Peyer's patch (tissue), 4 donors: Measurements from ENCODE around the gene LIME1. TPM values are rescaled to one million over a fixed set of nuclear protein-coding genes. Genes with fewer than 3 reads are reported as not detected.

Source experiments
- DNase-seq, 3 donors: peaks; one replicate each; pipeline ENCODE4 v3.0.0-alpha.2; 2017 to 2019
- H3K27ac ChIP-seq, 4 donors: fragments of 200-600 bp; sonication (generic); one replicate each; pipeline ENCODE4 v1.5.1; 2016 to 2019
- H3K27me3 ChIP-seq, 2 donors: fragments of 200-600 bp; sonication (generic); one replicate each; pipeline ENCODE4 v1.5.1; 2019
- H3K36me3 ChIP-seq, 3 donors: fragments of 200-600 bp; sonication (generic); one replicate each; pipeline ENCODE4 v1.5.1; 2016 to 2019
- H3K4me1 ChIP-seq, 4 donors: fragments of 200-600 bp; sonication (generic); one replicate each; pipeline ENCODE4 v1.5.1; 2016 to 2019
- H3K4me3 ChIP-seq, 4 donors: fragments of 200-600 bp; sonication (generic); 1 replicate in 3 of 4; 2 replicates in 1 of 4; pipeline ENCODE4 v1.5.1; 2016 to 2019; ENCODE audit warnings: mild to moderate bottlenecking in 1 of 4
- H3K9me3 ChIP-seq, 4 donors: fragments of 200-600 bp; sonication (generic); one replicate each; pipeline ENCODE4 v1.5.1; 2016 to 2019; ENCODE audit warnings: mild to moderate bottlenecking in 1 of 4
- POLR2A ChIP-seq, 2 donors: fragments of 450-650 bp; IDR thresholded peaks; one replicate each; pipeline ENCODE4 v1.5.1; 2017; ENCODE audit warnings: antibody characterized with exemption in 2 of 2, mild to moderate bottlenecking in 2 of 2, moderate library complexity in 2 of 2
- total RNA-seq, 4 donors: library from RNA; depleted of rRNA; stranded (reverse); fragments of >200 nt; gene quantifications; one replicate each; pipeline ENCODE4 v1.1.0, GENCODE V29; 2016
- TF ChIP-seq, protein P1 (sequence below), 6 experiments: fragments of 450-650 bp in 4 of 6; fragments of 200-600 bp in 2 of 6; sonication (generic) in 1 of 6; IDR thresholded peaks; one replicate each; pipeline ENCODE4 v1.5.1; 2017 to 2019; ENCODE audit warnings: antibody characterized with exemption in 6 of 6, mild to moderate bottlenecking in 3 of 6, moderate library complexity in 1 of 6

LIME1 gene
- total RNA-seq, 4 donors from 2014 or later, result 32.6 to 55.3 (median 41.0) TPM

DNA sequence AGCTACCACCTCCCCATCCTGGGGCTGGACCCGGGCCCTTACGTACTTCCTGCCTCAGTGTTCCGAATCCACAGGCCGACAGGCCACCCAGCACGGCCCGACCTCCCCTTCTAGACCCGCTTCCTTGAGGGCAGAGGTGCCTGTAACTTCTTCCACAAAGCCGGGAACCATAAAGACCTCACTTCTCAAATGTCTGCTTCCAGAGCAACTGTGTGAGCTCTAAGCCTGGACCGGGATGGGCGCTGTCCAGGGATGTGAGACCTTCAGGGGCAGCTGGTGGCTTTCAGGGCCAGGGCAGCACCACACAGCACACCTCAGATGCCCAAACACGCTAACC lies 12.4 kb downstream of the LIME1 start:
- no peak overlapping the region for H3K27ac ChIP-seq
- no peaks in the 10 kb centered on the region for H3K4me1 ChIP-seq
- no peak overlapping the region for H3K4me3 ChIP-seq
- H3K36me3 ChIP-seq, result no peaks in the 10 kb centered on the region
- no peak for DNase-seq
- H3K27me3 ChIP-seq, result no peaks in the 10 kb centered on the region
- no peaks in the 10 kb centered on the region for H3K9me3 ChIP-seq
- TF ChIP-seq, protein P1, sequence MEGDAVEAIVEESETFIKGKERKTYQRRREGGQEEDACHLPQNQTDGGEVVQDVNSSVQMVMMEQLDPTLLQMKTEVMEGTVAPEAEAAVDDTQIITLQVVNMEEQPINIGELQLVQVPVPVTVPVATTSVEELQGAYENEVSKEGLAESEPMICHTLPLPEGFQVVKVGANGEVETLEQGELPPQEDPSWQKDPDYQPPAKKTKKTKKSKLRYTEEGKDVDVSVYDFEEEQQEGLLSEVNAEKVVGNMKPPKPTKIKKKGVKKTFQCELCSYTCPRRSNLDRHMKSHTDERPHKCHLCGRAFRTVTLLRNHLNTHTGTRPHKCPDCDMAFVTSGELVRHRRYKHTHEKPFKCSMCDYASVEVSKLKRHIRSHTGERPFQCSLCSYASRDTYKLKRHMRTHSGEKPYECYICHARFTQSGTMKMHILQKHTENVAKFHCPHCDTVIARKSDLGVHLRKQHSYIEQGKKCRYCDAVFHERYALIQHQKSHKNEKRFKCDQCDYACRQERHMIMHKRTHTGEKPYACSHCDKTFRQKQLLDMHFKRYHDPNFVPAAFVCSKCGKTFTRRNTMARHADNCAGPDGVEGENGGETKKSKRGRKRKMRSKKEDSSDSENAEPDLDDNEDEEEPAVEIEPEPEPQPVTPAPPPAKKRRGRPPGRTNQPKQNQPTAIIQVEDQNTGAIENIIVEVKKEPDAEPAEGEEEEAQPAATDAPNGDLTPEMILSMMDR (IDR thresholded peaks at IDR 0.05), result no peak
- TF ChIP-seq POLR2A (IDR thresholded peaks at IDR 0.05), result no peak

DNA sequence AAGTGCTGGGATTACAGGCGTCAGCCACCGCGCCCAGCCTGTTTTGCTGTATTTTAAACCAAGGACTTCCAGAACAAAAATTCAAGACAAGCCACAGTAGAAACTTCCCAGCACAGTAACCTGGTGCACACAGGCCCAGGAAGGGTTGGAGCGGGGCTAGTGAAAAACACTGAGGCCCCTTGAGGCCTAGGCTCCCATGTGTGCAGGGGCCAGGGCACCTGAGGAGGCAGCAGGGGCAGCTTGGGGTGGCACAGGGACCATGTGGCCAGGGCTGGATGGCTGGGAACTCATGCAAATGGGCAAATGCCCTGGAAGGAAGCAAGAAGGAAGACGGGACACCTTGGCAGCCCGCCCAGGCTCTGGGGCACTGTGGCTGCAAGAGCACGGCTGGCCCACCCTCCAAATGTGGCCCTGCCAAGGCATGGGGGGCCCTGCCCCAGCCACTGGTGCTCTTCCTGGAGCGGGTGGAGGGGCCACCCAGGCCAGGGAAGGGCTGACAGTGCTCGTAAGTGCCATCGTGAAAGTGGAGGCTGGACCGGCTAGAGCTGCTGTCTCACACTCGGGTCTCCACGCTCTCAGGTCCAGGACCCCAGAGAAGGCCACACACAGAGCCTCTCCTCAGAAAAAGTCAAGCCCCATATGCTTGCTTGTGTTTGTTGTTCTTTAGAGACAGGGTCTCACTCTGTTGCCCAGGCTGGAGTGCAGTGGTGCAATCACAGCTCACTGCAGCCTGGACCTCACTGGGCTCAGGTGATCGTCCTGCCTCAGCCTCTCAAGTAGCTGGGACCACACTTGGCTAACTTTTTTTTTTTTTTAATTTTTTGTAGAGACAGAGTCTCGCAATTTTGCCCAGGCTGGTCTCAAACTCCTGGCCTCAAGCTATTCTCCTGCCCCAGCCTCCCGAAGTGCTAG lies 13.4 kb downstream of the LIME1 start:
- Histone ChIP-seq H3K4me1 (no peaks in the 10 kb centered on the region), H3K4me3 (no peak overlapping the region)
- TF ChIP-seq, protein P1 (IDR thresholded peaks at IDR 0.05), result no peak
- TF ChIP-seq POLR2A (IDR thresholded peaks at IDR 0.05), result no peak

GRCh38 chr20:63750807-63751470 lies 14.5 kb downstream of the LIME1 start:
- TF ChIP-seq, protein P1 (IDR thresholded peaks at IDR 0.05), result no peak
- TF ChIP-seq POLR2A (IDR thresholded peaks at IDR 0.05), result no peak
- Histone ChIP-seq H3K4me3 (peak overlapping the region in 1 of 4 donors; percentile 3), H3K27me3 (no peaks in the 10 kb centered on the region), H3K36me3 (no peaks in the 10 kb centered on the region), H3K9me3 (no peaks in the 10 kb centered on the region), H3K27ac (peak overlapping the region in 2 of 4 donors; percentile 36 to 66), H3K4me1 (no peaks in the 10 kb centered on the region)
- DNase-seq, result peak in 2 of 3 donors; percentile 49 to 71

More for the DNA sequence above, 13.4 kb downstream of the LIME1 start:
- H3K27me3 ChIP-seq, result no peaks in the 10 kb centered on the region
- no peaks in the 10 kb centered on the region for H3K36me3 ChIP-seq
- H3K9me3 ChIP-seq, result no peaks in the 10 kb centered on the region
- H3K27ac ChIP-seq, result no peak overlapping the region
- DNase-seq, result no peak

GRCh38 chr20:63751471-63752271 lies 15.2 kb downstream of the LIME1 start:
- Histone ChIP-seq H3K36me3 (no peaks in the 10 kb centered on the region), H3K27me3 (no peaks in the 10 kb centered on the region), H3K4me3 (peak overlapping the region in 1 of 4 donors; percentile 3), H3K27ac (peak overlapping the region in 2 of 4 donors; percentile 36 to 66), H3K9me3 (no peaks in the 10 kb centered on the region), H3K4me1 (no peaks in the 10 kb centered on the region)
- no peak for DNase-seq
- no peak for TF ChIP-seq POLR2A (IDR thresholded peaks at IDR 0.05)
- TF ChIP-seq, protein P1 (IDR thresholded peaks at IDR 0.05), result no peak

DNA sequence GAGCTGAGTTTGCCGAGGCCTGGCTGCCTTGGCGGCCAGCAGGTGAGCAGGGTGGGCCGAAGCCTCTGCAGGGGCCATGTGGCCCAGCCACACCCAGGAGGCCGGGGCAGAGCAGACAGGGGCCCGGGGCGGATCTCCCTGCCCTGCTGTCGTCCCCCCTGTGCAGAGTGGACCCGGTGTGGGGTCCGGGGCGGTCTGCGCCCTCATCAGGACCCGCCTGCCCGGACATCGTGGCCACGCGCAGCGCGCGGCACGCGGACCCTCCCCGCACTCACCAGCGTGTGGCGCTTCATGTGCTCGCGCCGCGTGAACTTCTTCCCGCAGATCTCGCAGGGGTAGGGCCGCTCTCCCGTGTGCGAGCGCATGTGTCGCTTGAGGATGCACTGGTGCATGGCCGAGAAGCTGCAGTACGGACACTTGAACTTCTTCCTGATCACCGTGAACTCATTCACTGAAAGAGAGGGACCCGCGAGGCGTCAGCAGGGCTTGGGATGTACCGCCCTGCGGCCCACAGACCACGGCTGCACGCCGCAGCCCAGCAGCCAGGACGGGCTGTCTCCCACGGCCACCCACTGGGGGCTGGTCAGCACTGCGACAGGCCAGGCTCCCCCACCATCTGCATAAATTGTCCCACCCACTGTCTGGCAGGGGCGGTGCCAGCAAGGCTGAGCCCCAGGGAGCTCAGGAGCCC lies 16.1 kb downstream of the LIME1 start:
- TF ChIP-seq POLR2A (IDR thresholded peaks at IDR 0.05), result no peak
- TF ChIP-seq, protein P1 (IDR thresholded peaks at IDR 0.05), result no peak
- no peak overlapping the region for H3K27ac ChIP-seq
- no peaks in the 10 kb centered on the region for H3K9me3 ChIP-seq
- H3K27me3 ChIP-seq, result no peaks in the 10 kb centered on the region
- H3K36me3 ChIP-seq, result no peaks in the 10 kb centered on the region
- no peak overlapping the region for H3K4me3 ChIP-seq
- H3K4me1 ChIP-seq, result no peaks in the 10 kb centered on the region
- no peak for DNase-seq
